ENCODE data around the gene DUSP22. TPM values are rescaled to one million over a fixed set of nuclear protein-coding genes. Genes with fewer than 3 reads are reported as not detected.

Gene DUSP22
- total and polyA plus RNA-seq, 9 of the 15 experiments (the other 6 are each of a cell fraction or from before 2014, with no cell fraction given): 9.3 to 19.4 (median 11.8) TPM

GRCh38 chr6:291697-292505 is at the start of gene DUSP22 (continued):
- TF ChIP-seq JUND (IDR thresholded peaks at IDR 0.05; ENCODE audit: borderline replicate concordance, low read depth, low read length): peak; percentile 1; the same call in 1 of the 2 replicates
- no peak for TF ChIP-seq JUND (tag; IDR thresholded peaks at IDR 0.05; ENCODE audit: borderline replicate concordance, low read depth, low read length)
- no peak for TF ChIP-seq ZNF384 (IDR thresholded peaks at IDR 0.05; ENCODE audit: low read depth, low read length)
- no peak for TF ChIP-seq ZNF347 (CRISPR knock-in tag; IDR thresholded peaks at IDR 0.05; ENCODE audit: low read depth)
- no peak for TF ChIP-seq MTF1 (CRISPR knock-in tag; IDR thresholded peaks at IDR 0.05; ENCODE audit: borderline replicate concordance)
- TF ChIP-seq SIX5 (IDR thresholded peaks at IDR 0.05; ENCODE audit: borderline replicate concordance in 1 of 2, insufficient read depth in 1 of 2, low read depth in 1 of 2, low read length in 2 of 2): no peak
- TF ChIP-seq, protein P1, sequence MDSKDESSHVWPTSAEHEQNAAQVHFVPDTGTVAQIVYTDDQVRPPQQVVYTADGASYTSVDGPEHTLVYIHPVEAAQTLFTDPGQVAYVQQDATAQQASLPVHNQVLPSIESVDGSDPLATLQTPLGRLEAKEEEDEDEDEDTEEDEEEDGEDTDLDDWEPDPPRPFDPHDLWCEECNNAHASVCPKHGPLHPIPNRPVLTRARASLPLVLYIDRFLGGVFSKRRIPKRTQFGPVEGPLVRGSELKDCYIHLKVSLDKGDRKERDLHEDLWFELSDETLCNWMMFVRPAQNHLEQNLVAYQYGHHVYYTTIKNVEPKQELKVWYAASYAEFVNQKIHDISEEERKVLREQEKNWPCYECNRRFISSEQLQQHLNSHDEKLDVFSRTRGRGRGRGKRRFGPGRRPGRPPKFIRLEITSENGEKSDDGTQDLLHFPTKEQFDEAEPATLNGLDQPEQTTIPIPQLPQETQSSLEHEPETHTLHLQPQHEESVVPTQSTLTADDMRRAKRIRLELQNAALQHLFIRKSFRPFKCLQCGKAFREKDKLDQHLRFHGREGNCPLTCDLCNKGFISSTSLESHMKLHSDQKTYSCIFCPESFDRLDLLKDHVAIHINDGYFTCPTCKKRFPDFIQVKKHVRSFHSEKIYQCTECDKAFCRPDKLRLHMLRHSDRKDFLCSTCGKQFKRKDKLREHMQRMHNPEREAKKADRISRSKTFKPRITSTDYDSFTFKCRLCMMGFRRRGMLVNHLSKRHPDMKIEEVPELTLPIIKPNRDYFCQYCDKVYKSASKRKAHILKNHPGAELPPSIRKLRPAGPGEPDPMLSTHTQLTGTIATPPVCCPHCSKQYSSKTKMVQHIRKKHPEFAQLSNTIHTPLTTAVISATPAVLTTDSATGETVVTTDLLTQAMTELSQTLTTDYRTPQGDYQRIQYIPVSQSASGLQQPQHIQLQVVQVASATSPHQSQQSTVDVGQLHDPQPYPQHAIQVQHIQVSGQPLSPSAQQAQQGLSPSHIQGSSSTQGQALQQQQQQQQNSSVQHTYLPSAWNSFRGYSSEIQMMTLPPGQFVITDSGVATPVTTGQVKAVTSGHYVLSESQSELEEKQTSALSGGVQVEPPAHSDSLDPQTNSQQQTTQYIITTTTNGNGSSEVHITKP (IDR thresholded peaks at IDR 0.05; ENCODE audit: partially characterized antibody): peak; percentile 62
- TF ChIP-seq NCOR1 (IDR thresholded peaks at IDR 0.05): peak; percentile 35
- TF ChIP-seq ZNF75A (CRISPR knock-in tag; IDR thresholded peaks at IDR 0.05): peak; percentile 52; the same call in 1 of the 2 replicates
- TF ChIP-seq HMGN3 (IDR thresholded peaks at IDR 0.05; ENCODE audit: borderline replicate concordance, extremely low read depth, insufficient read length, low read depth, low read length): peak; percentile 31
- TF ChIP-seq IRF2 (CRISPR knock-in tag; IDR thresholded peaks at IDR 0.05): no peak
- TF ChIP-seq, protein P2, sequence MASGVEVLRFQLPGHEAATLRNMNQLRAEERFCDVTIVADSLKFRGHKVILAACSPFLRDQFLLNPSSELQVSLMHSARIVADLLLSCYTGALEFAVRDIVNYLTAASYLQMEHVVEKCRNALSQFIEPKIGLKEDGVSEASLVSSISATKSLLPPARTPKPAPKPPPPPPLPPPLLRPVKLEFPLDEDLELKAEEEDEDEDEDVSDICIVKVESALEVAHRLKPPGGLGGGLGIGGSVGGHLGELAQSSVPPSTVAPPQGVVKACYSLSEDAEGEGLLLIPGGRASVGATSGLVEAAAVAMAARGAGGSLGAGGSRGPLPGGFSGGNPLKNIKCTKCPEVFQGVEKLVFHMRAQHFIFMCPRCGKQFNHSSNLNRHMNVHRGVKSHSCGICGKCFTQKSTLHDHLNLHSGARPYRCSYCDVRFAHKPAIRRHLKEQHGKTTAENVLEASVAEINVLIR (CRISPR knock-in tag; IDR thresholded peaks at IDR 0.05): peak; percentile 25; the same call in 1 of the 2 replicates
- TF ChIP-seq ZNF586 (CRISPR knock-in tag; conservative IDR thresholded peaks at IDR 0.05): 0 out of 2 replicates have a peak, but pooled peaks have one; percentile 28
- TF ChIP-seq FOXA3 (CRISPR knock-in tag; conservative IDR thresholded peaks at IDR 0.05 in 1 of 2, IDR thresholded peaks at IDR 0.05 in 1 of 2): peak in 1 of 2 experiments; percentile 72; a peak in 3 of 4 replicates
- TF ChIP-seq, protein P3, sequence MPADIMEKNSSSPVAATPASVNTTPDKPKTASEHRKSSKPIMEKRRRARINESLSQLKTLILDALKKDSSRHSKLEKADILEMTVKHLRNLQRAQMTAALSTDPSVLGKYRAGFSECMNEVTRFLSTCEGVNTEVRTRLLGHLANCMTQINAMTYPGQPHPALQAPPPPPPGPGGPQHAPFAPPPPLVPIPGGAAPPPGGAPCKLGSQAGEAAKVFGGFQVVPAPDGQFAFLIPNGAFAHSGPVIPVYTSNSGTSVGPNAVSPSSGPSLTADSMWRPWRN (IDR thresholded peaks at IDR 0.05; ENCODE audit: low read depth): peak; percentile 43; the same call in 1 of the 2 replicates
- TF ChIP-seq, protein P4, sequence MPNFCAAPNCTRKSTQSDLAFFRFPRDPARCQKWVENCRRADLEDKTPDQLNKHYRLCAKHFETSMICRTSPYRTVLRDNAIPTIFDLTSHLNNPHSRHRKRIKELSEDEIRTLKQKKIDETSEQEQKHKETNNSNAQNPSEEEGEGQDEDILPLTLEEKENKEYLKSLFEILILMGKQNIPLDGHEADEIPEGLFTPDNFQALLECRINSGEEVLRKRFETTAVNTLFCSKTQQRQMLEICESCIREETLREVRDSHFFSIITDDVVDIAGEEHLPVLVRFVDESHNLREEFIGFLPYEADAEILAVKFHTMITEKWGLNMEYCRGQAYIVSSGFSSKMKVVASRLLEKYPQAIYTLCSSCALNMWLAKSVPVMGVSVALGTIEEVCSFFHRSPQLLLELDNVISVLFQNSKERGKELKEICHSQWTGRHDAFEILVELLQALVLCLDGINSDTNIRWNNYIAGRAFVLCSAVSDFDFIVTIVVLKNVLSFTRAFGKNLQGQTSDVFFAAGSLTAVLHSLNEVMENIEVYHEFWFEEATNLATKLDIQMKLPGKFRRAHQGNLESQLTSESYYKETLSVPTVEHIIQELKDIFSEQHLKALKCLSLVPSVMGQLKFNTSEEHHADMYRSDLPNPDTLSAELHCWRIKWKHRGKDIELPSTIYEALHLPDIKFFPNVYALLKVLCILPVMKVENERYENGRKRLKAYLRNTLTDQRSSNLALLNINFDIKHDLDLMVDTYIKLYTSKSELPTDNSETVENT (CRISPR knock-in tag; IDR thresholded peaks at IDR 0.05): peak; percentile 74
- no peak for TF ChIP-seq STAT5A (IDR thresholded peaks at IDR 0.05; ENCODE audit: borderline replicate concordance, low read length)
